ENCODE data around the gene TMEM81.

DNA sequence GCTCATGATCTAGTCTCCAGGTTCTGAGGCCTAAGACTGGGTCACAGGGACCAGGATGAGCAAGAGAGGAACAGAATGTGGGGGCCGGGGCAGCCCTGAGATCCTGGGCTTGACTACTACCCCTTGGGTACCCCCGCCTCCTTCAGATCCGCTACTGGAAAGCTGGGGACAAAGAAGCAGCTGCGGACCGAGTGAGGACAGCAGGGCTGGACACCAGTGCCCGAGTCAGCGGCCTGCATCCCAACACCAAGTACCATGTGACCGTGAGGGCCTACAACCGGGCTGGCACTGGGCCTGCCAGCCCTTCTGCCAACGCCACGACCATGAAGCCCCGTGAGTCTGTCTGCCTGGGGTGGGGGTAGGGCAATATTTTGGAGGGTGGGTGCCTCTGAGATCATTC is 12.5 kb downstream of the TMEM81 start:
- TF ChIP-seq, protein P1, sequence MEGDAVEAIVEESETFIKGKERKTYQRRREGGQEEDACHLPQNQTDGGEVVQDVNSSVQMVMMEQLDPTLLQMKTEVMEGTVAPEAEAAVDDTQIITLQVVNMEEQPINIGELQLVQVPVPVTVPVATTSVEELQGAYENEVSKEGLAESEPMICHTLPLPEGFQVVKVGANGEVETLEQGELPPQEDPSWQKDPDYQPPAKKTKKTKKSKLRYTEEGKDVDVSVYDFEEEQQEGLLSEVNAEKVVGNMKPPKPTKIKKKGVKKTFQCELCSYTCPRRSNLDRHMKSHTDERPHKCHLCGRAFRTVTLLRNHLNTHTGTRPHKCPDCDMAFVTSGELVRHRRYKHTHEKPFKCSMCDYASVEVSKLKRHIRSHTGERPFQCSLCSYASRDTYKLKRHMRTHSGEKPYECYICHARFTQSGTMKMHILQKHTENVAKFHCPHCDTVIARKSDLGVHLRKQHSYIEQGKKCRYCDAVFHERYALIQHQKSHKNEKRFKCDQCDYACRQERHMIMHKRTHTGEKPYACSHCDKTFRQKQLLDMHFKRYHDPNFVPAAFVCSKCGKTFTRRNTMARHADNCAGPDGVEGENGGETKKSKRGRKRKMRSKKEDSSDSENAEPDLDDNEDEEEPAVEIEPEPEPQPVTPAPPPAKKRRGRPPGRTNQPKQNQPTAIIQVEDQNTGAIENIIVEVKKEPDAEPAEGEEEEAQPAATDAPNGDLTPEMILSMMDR (IDR thresholded peaks at IDR 0.05), result no peak
- TF ChIP-seq POLR2A (IDR thresholded peaks at IDR 0.05), result no peak
- no peak for TF ChIP-seq POLR2AphosphoS5 (IDR thresholded peaks at IDR 0.05)
